Measurements from ENCODE around the gene ZBTB44.

Gene ZBTB44

GRCh38 chr11:130213979-130214281 is 100.8 kb downstream of the ZBTB44 start:
- TF ChIP-seq ZNF8 (CRISPR knock-in tag; IDR thresholded peaks at IDR 0.05), result no peak
- TF ChIP-seq ZNF565 (CRISPR knock-in tag; conservative IDR thresholded peaks at IDR 0.05; ENCODE audit: low read depth), result no peak
- no peak for TF ChIP-seq ZFP3 (CRISPR knock-in tag; IDR thresholded peaks at IDR 0.05)
- TF ChIP-seq, protein P1, sequence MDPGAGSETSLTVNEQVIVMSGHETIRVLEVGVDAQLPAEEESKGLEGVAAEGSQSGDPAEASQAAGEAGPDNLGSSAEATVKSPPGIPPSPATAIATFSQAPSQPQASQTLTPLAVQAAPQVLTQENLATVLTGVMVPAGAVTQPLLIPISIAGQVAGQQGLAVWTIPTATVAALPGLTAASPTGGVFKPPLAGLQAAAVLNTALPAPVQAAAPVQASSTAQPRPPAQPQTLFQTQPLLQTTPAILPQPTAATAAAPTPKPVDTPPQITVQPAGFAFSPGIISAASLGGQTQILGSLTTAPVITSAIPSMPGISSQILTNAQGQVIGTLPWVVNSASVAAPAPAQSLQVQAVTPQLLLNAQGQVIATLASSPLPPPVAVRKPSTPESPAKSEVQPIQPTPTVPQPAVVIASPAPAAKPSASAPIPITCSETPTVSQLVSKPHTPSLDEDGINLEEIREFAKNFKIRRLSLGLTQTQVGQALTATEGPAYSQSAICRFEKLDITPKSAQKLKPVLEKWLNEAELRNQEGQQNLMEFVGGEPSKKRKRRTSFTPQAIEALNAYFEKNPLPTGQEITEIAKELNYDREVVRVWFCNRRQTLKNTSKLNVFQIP (CRISPR knock-in tag; IDR thresholded peaks at IDR 0.05; ENCODE audit: borderline replicate concordance, low read depth), result no peak
- no peak for TF ChIP-seq ZFP30 (CRISPR knock-in tag; IDR thresholded peaks at IDR 0.05)
- no peak for TF ChIP-seq TOX (CRISPR knock-in tag; IDR thresholded peaks at IDR 0.05; ENCODE audit: borderline replicate concordance)
- TF ChIP-seq CSDC2 (CRISPR knock-in tag; IDR thresholded peaks at IDR 0.05), result no peak
- TF ChIP-seq ESRRG (CRISPR knock-in tag; IDR thresholded peaks at IDR 0.05), result no peak
- TF ChIP-seq PPARA (CRISPR knock-in tag; IDR thresholded peaks at IDR 0.05; ENCODE audit: borderline replicate concordance), result no peak
- TF ChIP-seq BACH2 (CRISPR knock-in tag; IDR thresholded peaks at IDR 0.05; ENCODE audit: borderline replicate concordance), result no peak
- no peak for TF ChIP-seq ARNTL (CRISPR knock-in tag; IDR thresholded peaks at IDR 0.05; ENCODE audit: borderline replicate concordance, low read depth)
- TF ChIP-seq OSR1 (CRISPR knock-in tag; IDR thresholded peaks at IDR 0.05), result no peak
- ATAC-seq, result no peak

- TF ChIP-seq ZNF565 (CRISPR knock-in tag; conservative IDR thresholded peaks at IDR 0.05; ENCODE audit: low read depth), result no peak
- TF ChIP-seq RARB (CRISPR knock-in tag; IDR thresholded peaks at IDR 0.05), result no peak
- TF ChIP-seq ESRRG (CRISPR knock-in tag; IDR thresholded peaks at IDR 0.05), result no peak
- no peak for TF ChIP-seq ARNTL (CRISPR knock-in tag; IDR thresholded peaks at IDR 0.05; ENCODE audit: borderline replicate concordance, low read depth)
- TF ChIP-seq GLIS3 (CRISPR knock-in tag; IDR thresholded peaks at IDR 0.05), result no peak
- no peak for TF ChIP-seq CSRNP3 (CRISPR knock-in tag; IDR thresholded peaks at IDR 0.05)
- TF ChIP-seq ISL1 (CRISPR knock-in tag; IDR thresholded peaks at IDR 0.05), result no peak
- TF ChIP-seq TCF4 (CRISPR knock-in tag; IDR thresholded peaks at IDR 0.05; ENCODE audit: borderline replicate concordance), result no peak
- TF ChIP-seq, protein P2, sequence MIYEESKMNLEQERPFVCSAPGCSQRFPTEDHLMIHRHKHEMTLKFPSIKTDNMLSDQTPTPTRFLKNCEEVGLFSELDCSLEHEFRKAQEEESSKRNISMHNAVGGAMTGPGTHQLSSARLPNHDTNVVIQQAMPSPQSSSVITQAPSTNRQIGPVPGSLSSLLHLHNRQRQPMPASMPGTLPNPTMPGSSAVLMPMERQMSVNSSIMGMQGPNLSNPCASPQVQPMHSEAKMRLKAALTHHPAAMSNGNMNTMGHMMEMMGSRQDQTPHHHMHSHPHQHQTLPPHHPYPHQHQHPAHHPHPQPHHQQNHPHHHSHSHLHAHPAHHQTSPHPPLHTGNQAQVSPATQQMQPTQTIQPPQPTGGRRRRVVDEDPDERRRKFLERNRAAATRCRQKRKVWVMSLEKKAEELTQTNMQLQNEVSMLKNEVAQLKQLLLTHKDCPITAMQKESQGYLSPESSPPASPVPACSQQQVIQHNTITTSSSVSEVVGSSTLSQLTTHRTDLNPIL (CRISPR knock-in tag; IDR thresholded peaks at IDR 0.05; ENCODE audit: low read depth), result no peak
- TF ChIP-seq ZNF70 (CRISPR knock-in tag; IDR thresholded peaks at IDR 0.05), result no peak
- TF ChIP-seq TSHZ2 (CRISPR knock-in tag; IDR thresholded peaks at IDR 0.05), result no peak
- no peak for TF ChIP-seq SNAI2 (CRISPR knock-in tag; IDR thresholded peaks at IDR 0.05)
- no peak for TF ChIP-seq ZFP3 (CRISPR knock-in tag; IDR thresholded peaks at IDR 0.05)
- no peak for TF ChIP-seq ZC3H10 (CRISPR knock-in tag; IDR thresholded peaks at IDR 0.05)
- no peak for TF ChIP-seq CSDC2 (CRISPR knock-in tag; IDR thresholded peaks at IDR 0.05)
- no peak for TF ChIP-seq ZFP30 (CRISPR knock-in tag; IDR thresholded peaks at IDR 0.05)
- TF ChIP-seq TOX (CRISPR knock-in tag; IDR thresholded peaks at IDR 0.05; ENCODE audit: borderline replicate concordance), result no peak
- ATAC-seq, result peak; percentile 90
These were observed 101.4 kb downstream of the ZBTB44 start for GRCh38 chr11:130213143-130213978.

DNA sequence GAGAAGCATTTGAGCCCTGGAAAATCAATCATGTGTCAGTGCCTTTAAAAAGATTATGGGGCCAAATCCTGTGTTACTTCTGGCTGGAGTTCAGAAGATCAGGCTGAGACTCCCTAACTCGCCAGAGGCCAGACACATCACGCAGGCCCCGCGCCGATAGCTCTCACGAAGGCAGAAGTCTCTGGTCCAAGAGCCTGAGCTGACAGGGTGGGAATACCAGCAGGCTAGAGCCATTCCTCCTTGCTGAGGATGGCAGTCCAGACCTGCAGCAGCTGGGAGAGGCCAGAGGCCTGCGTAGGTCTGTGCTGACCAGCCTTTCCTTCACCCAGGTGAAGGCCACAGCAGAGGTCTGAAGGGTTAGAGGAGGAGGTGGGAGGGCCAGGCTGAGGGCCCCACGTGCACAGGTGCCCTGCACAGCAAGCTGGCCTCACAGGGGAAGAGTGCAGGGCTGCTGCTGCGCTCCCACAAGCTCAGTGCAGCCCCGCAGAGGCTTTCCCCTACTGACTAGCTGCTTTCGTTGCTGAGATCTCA is 102.2 kb downstream of the ZBTB44 start:
- peak; percentile 26 for ATAC-seq
- TF ChIP-seq TCF4 (CRISPR knock-in tag; IDR thresholded peaks at IDR 0.05; ENCODE audit: borderline replicate concordance), result no peak
- no peak for TF ChIP-seq RARB (CRISPR knock-in tag; IDR thresholded peaks at IDR 0.05)
- TF ChIP-seq ZNF70 (CRISPR knock-in tag; IDR thresholded peaks at IDR 0.05), result no peak
- TF ChIP-seq GLIS3 (CRISPR knock-in tag; IDR thresholded peaks at IDR 0.05), result no peak
- TF ChIP-seq ZC3H10 (CRISPR knock-in tag; IDR thresholded peaks at IDR 0.05), result no peak
- TF ChIP-seq ZNF565 (CRISPR knock-in tag; conservative IDR thresholded peaks at IDR 0.05; ENCODE audit: low read depth), result no peak
- no peak for TF ChIP-seq PPARA (CRISPR knock-in tag; IDR thresholded peaks at IDR 0.05; ENCODE audit: borderline replicate concordance)
- TF ChIP-seq, protein P2 (CRISPR knock-in tag; IDR thresholded peaks at IDR 0.05; ENCODE audit: low read depth), result no peak
- TF ChIP-seq TOX (CRISPR knock-in tag; IDR thresholded peaks at IDR 0.05; ENCODE audit: borderline replicate concordance), result no peak
- no peak for TF ChIP-seq ARNTL (CRISPR knock-in tag; IDR thresholded peaks at IDR 0.05; ENCODE audit: borderline replicate concordance, low read depth)
- no peak for TF ChIP-seq ESRRG (CRISPR knock-in tag; IDR thresholded peaks at IDR 0.05)
- no peak for TF ChIP-seq ZNF8 (CRISPR knock-in tag; IDR thresholded peaks at IDR 0.05)
